Loucy (cell line): ENCODE results near the gene MARCHF6.
A peak's percentile ranks its signal among the peaks of the same experiment; 100 is the strongest.

ENCODE experiments used
- H2AFZ ChIP-seq: fragments of 200-600 bp; sonication (generic); 2 replicates; pipeline ENCODE4 v1.6.0; 2016; ENCODE audit warnings: antibody characterized with exemption, mild to moderate bottlenecking, low read length, moderate library complexity
- H3F3A ChIP-seq: fragments of 200-600 bp; 2 replicates; pipeline ENCODE4 v1.6.0; 2016; ENCODE audit warnings: antibody characterized with exemption, low read depth, mild to moderate bottlenecking
- H3K27me3 ChIP-seq: fragments of 200-600 bp; sonication (generic); 2 replicates; pipeline ENCODE4 v1.6.1; 2014; ENCODE audit warnings: low read length, mild to moderate bottlenecking; ENCODE audit not compliant: insufficient read depth, poor library complexity, severe bottlenecking
- H3K36me3 ChIP-seq: fragments of 200-600 bp; sonication (generic); 2 replicates; pipeline ENCODE4 v1.6.1; 2016; ENCODE audit warnings: low read length; ENCODE audit not compliant: insufficient read depth
- H3K4me1 ChIP-seq: fragments of 200-600 bp; sonication (generic); 2 replicates; pipeline ENCODE4 v1.5.1; 2014; ENCODE audit warnings: low read length, mild to moderate bottlenecking; ENCODE audit not compliant: insufficient read depth, poor library complexity, severe bottlenecking
- H3K4me2 ChIP-seq: fragments of 200-600 bp; sonication (generic); 2 replicates; pipeline ENCODE4 v1.6.0; 2014; ENCODE audit warnings: antibody characterized with exemption, low read length, low read depth, mild to moderate bottlenecking; ENCODE audit not compliant: poor library complexity, severe bottlenecking
- H3K4me3 ChIP-seq: fragments of 200-600 bp; sonication (generic); 2 replicates; pipeline ENCODE4 v1.5.1; 2014; ENCODE audit warnings: low read length, mild to moderate bottlenecking, mixed read lengths; ENCODE audit not compliant: poor library complexity, severe bottlenecking
- H3K79me2 ChIP-seq: fragments of 200-600 bp; sonication (generic); 2 replicates; pipeline ENCODE4 v1.6.1; 2014; ENCODE audit warnings: low read length; ENCODE audit not compliant: insufficient read depth
- H3K9ac ChIP-seq: fragments of 200-600 bp; sonication (generic); 2 replicates; pipeline ENCODE4 v1.6.0; 2014; ENCODE audit warnings: mild to moderate bottlenecking, low read depth, low read length, moderate library complexity; ENCODE audit not compliant: poor library complexity, severe bottlenecking
- H3K9me2 ChIP-seq: fragments of 200-600 bp; sonication (generic); replicated peaks from 2 replicates; pipeline ENCODE4 v1.6.1; 2016; ENCODE audit warnings: low read depth, low read length, mixed read lengths
- H3K9me3 ChIP-seq: fragments of 200-600 bp; sonication (generic); 2 replicates; pipeline ENCODE4 v1.6.1; 2014; ENCODE audit warnings: mild to moderate bottlenecking, antibody characterized with exemption, low read length, low read depth; ENCODE audit not compliant: insufficient read depth
- H4K20me1 ChIP-seq: fragments of 200-600 bp; sonication (generic); 2 replicates; pipeline ENCODE4 v1.6.0; 2014; ENCODE audit warnings: antibody characterized with exemption, low read length, mild to moderate bottlenecking; ENCODE audit not compliant: insufficient read depth, poor library complexity, severe bottlenecking
- CTCF ChIP-seq: fragments of 200-600 bp; sonication (generic); conservative IDR thresholded peaks from 2 replicates; pipeline ENCODE4 v1.5.1; 2014; ENCODE audit warnings: mild to moderate bottlenecking, antibody characterized with exemption, low read length
- EZH2phosphoT487 ChIP-seq: fragments of 200-600 bp; IDR thresholded peaks from 2 replicates; pipeline ENCODE4 v1.6.1; 2018; ENCODE audit warnings: antibody characterized with exemption, mild to moderate bottlenecking, moderate library complexity, borderline replicate concordance

Gene MARCHF6

GRCh38 chr5:10352430-10353240 is 860 bp upstream of the MARCHF6 start:
- TF ChIP-seq EZH2phosphoT487 (no peak), CTCF (no peak)
- Histone ChIP-seq H3K9ac (peak overlapping the region; percentile 98), H4K20me1 (peaks cover 36% of the 10 kb centered on the region), H3K4me3 (peak overlapping the region; percentile 75), H3K4me2 (peak overlapping the region; percentile 84), H3K27me3 (no peaks in the 10 kb centered on the region), H3K79me2 (peaks cover 54% of the 10 kb centered on the region), H3F3A (no peaks in the 10 kb centered on the region; the same call in 1 of the 2 replicates), H3K9me3 (no peaks in the 10 kb centered on the region), H2AFZ (peak overlapping the region; percentile 94; the same call in 1 of the 2 replicates), H3K9me2 (no peaks in the 10 kb centered on the region), H3K4me1 (peaks cover 30% of the 10 kb centered on the region), H3K36me3 (no peaks in the 10 kb centered on the region)

GRCh38 chr5:10354048-10354872 is 765 bp downstream of the MARCHF6 start:
- peak overlapping the region; percentile 75 for H3K4me3 ChIP-seq
- no peaks in the 10 kb centered on the region for H3K9me2 ChIP-seq
- peaks cover 70% of the 10 kb centered on the region for H3K79me2 ChIP-seq
- no peaks in the 10 kb centered on the region for H3K27me3 ChIP-seq
- peaks cover 51% of the 10 kb centered on the region for H4K20me1 ChIP-seq
- peak overlapping the region; percentile 94; the same call in 1 of the 2 replicates for H2AFZ ChIP-seq
- H3K9me3 ChIP-seq, result no peaks in the 10 kb centered on the region
- H3K4me2 ChIP-seq, result peak overlapping the region; percentile 85
- H3F3A ChIP-seq, result no peaks in the 10 kb centered on the region
- no peaks in the 10 kb centered on the region for H3K36me3 ChIP-seq
- peaks cover 41% of the 10 kb centered on the region for H3K4me1 ChIP-seq
- peak overlapping the region; percentile 98 for H3K9ac ChIP-seq
- TF ChIP-seq CTCF (no peak), EZH2phosphoT487 (no peak)

- peak overlapping the region; percentile 75 for H3K4me3 ChIP-seq
- no peaks in the 10 kb centered on the region for H3K36me3 ChIP-seq
- H4K20me1 ChIP-seq, result peaks cover 62% of the 10 kb centered on the region
- peak overlapping the region; percentile 98 for H3K9ac ChIP-seq
- H2AFZ ChIP-seq, result no peak overlapping the region
- TF ChIP-seq EZH2phosphoT487, result no peak
- no peak for TF ChIP-seq CTCF
- H3K4me1 ChIP-seq, result peaks cover 41% of the 10 kb centered on the region
- no peaks in the 10 kb centered on the region for H3K27me3 ChIP-seq
- no peaks in the 10 kb centered on the region for H3K9me3 ChIP-seq
- peaks cover 80% of the 10 kb centered on the region for H3K79me2 ChIP-seq
- peak overlapping the region; percentile 85 for H3K4me2 ChIP-seq
- H3K9me2 ChIP-seq, result no peaks in the 10 kb centered on the region
- H3F3A ChIP-seq, result no peaks in the 10 kb centered on the region
Observed at GRCh38 chr5:10355071-10355889, 1.8 kb downstream of the MARCHF6 start.
